A549 (cell line): Measurements from ENCODE around the gene TREM1. TPM values are rescaled to one million over a fixed set of nuclear protein-coding genes. Genes with fewer than 3 reads are reported as not detected.

ENCODE experiments used
- BCL3 ChIP-seq: fragments of >200 bp; sonication (Bioruptor Twin); formaldehyde crosslinking; IDR thresholded peaks from 3 replicates; pipeline ENCODE4 v1.6.1; 2016
- BHLHE40 ChIP-seq: IDR thresholded peaks from 2 replicates; pipeline ENCODE4 v1.6.1; 2012; ENCODE audit warnings: low read depth, low read length, inconsistent platforms
- CBX2 ChIP-seq: fragments of 200-600 bp; sonication (generic); IDR thresholded peaks from 2 replicates; pipeline ENCODE4 v1.6.1; 2016; ENCODE audit warnings: low read depth, mild to moderate bottlenecking, borderline replicate concordance
- CBX8 ChIP-seq: fragments of 200-600 bp; sonication (generic); IDR thresholded peaks from 2 replicates; pipeline ENCODE4 v1.6.1; 2016
- CEBPB ChIP-seq, 2 experiments: fragments of >200 bp in 1 of 2; sonication (Bioruptor Twin) in 1 of 2; formaldehyde crosslinking in 1 of 2; IDR thresholded peaks; 2 replicates each; pipeline ENCODE4 v1.6.1; 2012 to 2016
- CHD2 ChIP-seq: fragments of 150-350 bp; IDR thresholded peaks from 2 replicates; pipeline ENCODE4 v1.6.1; 2014; ENCODE audit warnings: low read length; ENCODE audit not compliant: partially characterized antibody
- CHD4 ChIP-seq: fragments of 200-600 bp; sonication (generic); IDR thresholded peaks from 2 replicates; pipeline ENCODE4 v1.6.1; 2016; ENCODE audit warnings: antibody characterized with exemption, mild to moderate bottlenecking, borderline replicate concordance
- EHF ChIP-seq: fragments of 250-450 bp; sonication (Bioruptor Pico); IDR thresholded peaks from 2 replicates; pipeline ENCODE4 v1.5.0; 2020; ENCODE audit warnings: mild to moderate bottlenecking
- EHMT2 ChIP-seq: fragments of 200-600 bp; sonication (generic); IDR thresholded peaks from 2 replicates; pipeline ENCODE4 v1.6.1; 2016; ENCODE audit warnings: antibody characterized with exemption, low read depth, mild to moderate bottlenecking, moderate library complexity
- ELK1 ChIP-seq: fragments of 150-350 bp; IDR thresholded peaks from 2 replicates; pipeline ENCODE4 v1.6.1; 2014; ENCODE audit warnings: low read depth, mild to moderate bottlenecking, low read length
- EP300 ChIP-seq, 2 experiments: fragments of >200 bp; sonication (Bioruptor Twin); formaldehyde crosslinking; IDR thresholded peaks; 2 replicates in 1 of 2; 3 replicates in 1 of 2; pipeline ENCODE4 v1.6.1; 2016 to 2017
- ESRRA ChIP-seq: fragments of 150-350 bp; IDR thresholded peaks from 2 replicates; pipeline ENCODE4 v1.6.1; 2014; ENCODE audit warnings: mild to moderate bottlenecking, low read length, borderline replicate concordance
- FOSB ChIP-seq: fragments of 250-450 bp; sonication (Bioruptor Pico); IDR thresholded peaks from 2 replicates; pipeline ENCODE4 v1.5.0; 2020; ENCODE audit warnings: mild to moderate bottlenecking, moderate library complexity
- GATA3 ChIP-seq: IDR thresholded peaks from 2 replicates; pipeline ENCODE4 v1.6.1; 2012; ENCODE audit warnings: borderline replicate concordance
- HDAC2 ChIP-seq: fragments of 200-600 bp; sonication (generic); IDR thresholded peaks from 2 replicates; pipeline ENCODE4 v1.6.1; 2016
- HES2 ChIP-seq: fragments of >200 bp; sonication (Bioruptor Twin); formaldehyde crosslinking; IDR thresholded peaks from 2 replicates; pipeline ENCODE4 v1.6.1; 2016
- HEYL ChIP-seq: fragments of 250-450 bp; sonication (Bioruptor Pico); IDR thresholded peaks from 2 replicates; pipeline ENCODE4 v1.8.0; 2021; ENCODE audit warnings: mild to moderate bottlenecking, moderate library complexity
- HOXB13 ChIP-seq: fragments of 250-450 bp; sonication (Bioruptor Pico); IDR thresholded peaks from 2 replicates; pipeline ENCODE4 v1.5.0; 2020; ENCODE audit warnings: low read depth, mild to moderate bottlenecking, moderate library complexity
- JUNB ChIP-seq: fragments of >200 bp; sonication (Bioruptor Twin); formaldehyde crosslinking; IDR thresholded peaks from 2 replicates; pipeline ENCODE4 v1.6.1; 2016
- KDM1A ChIP-seq: fragments of 200-600 bp; sonication (generic); IDR thresholded peaks from 2 replicates; pipeline ENCODE4 v1.6.1; 2016; ENCODE audit warnings: low read depth, mild to moderate bottlenecking
- KDM5A ChIP-seq: fragments of 200-600 bp; sonication (generic); IDR thresholded peaks from 2 replicates; pipeline ENCODE4 v1.6.1; 2016; ENCODE audit warnings: antibody characterized with exemption, mild to moderate bottlenecking
- MAFK ChIP-seq: fragments of 450-650 bp; IDR thresholded peaks from 2 replicates; pipeline ENCODE4 v1.6.1; 2014; ENCODE audit not compliant: partially characterized antibody
- MAZ ChIP-seq: fragments of 150-350 bp; IDR thresholded peaks from 2 replicates; pipeline ENCODE4 v1.6.1; 2014; ENCODE audit warnings: antibody characterized with exemption, low read depth, low read length, borderline replicate concordance
- NPAS2 ChIP-seq: fragments of 250-450 bp; sonication (Bioruptor Pico); IDR thresholded peaks from 2 replicates; pipeline ENCODE4 v1.8.0; 2022; ENCODE audit warnings: mild to moderate bottlenecking, moderate library complexity, borderline replicate concordance
- NR3C1 ChIP-seq: fragments of >200 bp; sonication (Bioruptor Twin); formaldehyde crosslinking; IDR thresholded peaks from 3 replicates; pipeline ENCODE4 v1.6.1; 2017
- PHF8 ChIP-seq: fragments of 200-600 bp; sonication (generic); IDR thresholded peaks from 2 replicates; pipeline ENCODE4 v1.6.1; 2016; ENCODE audit warnings: low read depth, mild to moderate bottlenecking, antibody characterized with exemption, moderate library complexity, borderline replicate concordance
- POLR2AphosphoS2 ChIP-seq: conservative IDR thresholded peaks from 2 replicates; pipeline ENCODE4 v1.6.1; 2012; ENCODE audit warnings: low read length, improper control_type of control experiment, inconsistent platforms
- RAD21 ChIP-seq, 2 experiments: fragments of >200 bp in 1 of 2; sonication (Bioruptor Twin) in 1 of 2; formaldehyde crosslinking in 1 of 2; IDR thresholded peaks in 1 of 2; conservative IDR thresholded peaks in 1 of 2; 2 replicates in 1 of 2; 3 replicates in 1 of 2; pipeline ENCODE4 v1.6.1; 2012 to 2018; ENCODE audit warnings: inconsistent platforms in 1 of 2
- RNF2 ChIP-seq: fragments of 200-600 bp; sonication (generic); IDR thresholded peaks from 2 replicates; pipeline ENCODE4 v1.6.1; 2016; ENCODE audit warnings: low read depth, mild to moderate bottlenecking, antibody characterized with exemption, moderate library complexity, borderline replicate concordance
- SMC3 ChIP-seq: fragments of >200 bp; sonication (Bioruptor Twin); formaldehyde crosslinking; IDR thresholded peaks from 3 replicates; pipeline ENCODE4 v1.6.1; 2018; ENCODE audit warnings: inconsistent platforms
- SREBF2 ChIP-seq: fragments of 450-650 bp; IDR thresholded peaks from 2 replicates; pipeline ENCODE4 v1.6.1; 2014; ENCODE audit warnings: mild to moderate bottlenecking, moderate library complexity
- ZC3H11A ChIP-seq: fragments of 450-650 bp; IDR thresholded peaks from 2 replicates; pipeline ENCODE4 v1.6.1; 2014; ENCODE audit warnings: antibody characterized with exemption, mild to moderate bottlenecking
- ZFP36 ChIP-seq: fragments of 450-650 bp; IDR thresholded peaks from 2 replicates; pipeline ENCODE4 v1.6.1; 2014; ENCODE audit warnings: borderline replicate concordance; ENCODE audit not compliant: partially characterized antibody
- ZSCAN20 ChIP-seq: fragments of 250-450 bp; sonication (Bioruptor Pico); IDR thresholded peaks from 2 replicates; pipeline ENCODE4 v1.8.0; 2022; ENCODE audit warnings: mild to moderate bottlenecking, moderate library complexity
- polyA plus RNA-seq, 4 experiments: library from polyadenylated mRNA; depleted of rRNA in 3 of 4; stranded (reverse); fragments of >200 nt; fragmentation: RNase III in 1 of 4; extraction: RNeasy Plus Mini Kit Qiagen cat#74134 plus additional on column Dnase treatment in 1 of 4; gene quantifications; 2 replicates in 3 of 4; 3 replicates in 1 of 4; pipeline ENCODE4 v1.2.3, GENCODE V29; 2011 to 2017
- TF ChIP-seq, protein P1 (sequence below): fragments of 450-650 bp; IDR thresholded peaks from 2 replicates; pipeline ENCODE4 v1.6.1; 2014; ENCODE audit warnings: antibody characterized with exemption
- TF ChIP-seq, protein P2 (sequence below): fragments of 250-450 bp; sonication (Bioruptor Pico); IDR thresholded peaks from 2 replicates; pipeline ENCODE4 v1.5.0; 2021; ENCODE audit warnings: mild to moderate bottlenecking, moderate library complexity, borderline replicate concordance
- TF ChIP-seq, protein P3 (sequence below): fragments of 250-450 bp; sonication (Bioruptor Pico); IDR thresholded peaks from 2 replicates; pipeline ENCODE4 v1.5.0; 2020; ENCODE audit warnings: low read depth, mild to moderate bottlenecking, moderate library complexity
- TF ChIP-seq, protein P4 (sequence below): IDR thresholded peaks from 2 replicates; pipeline ENCODE4 v1.6.1; 2012

TREM1 gene
- polyA plus RNA-seq, 2 of the 4 experiments (the other 2 are of a cell fraction): not detected

DNA sequence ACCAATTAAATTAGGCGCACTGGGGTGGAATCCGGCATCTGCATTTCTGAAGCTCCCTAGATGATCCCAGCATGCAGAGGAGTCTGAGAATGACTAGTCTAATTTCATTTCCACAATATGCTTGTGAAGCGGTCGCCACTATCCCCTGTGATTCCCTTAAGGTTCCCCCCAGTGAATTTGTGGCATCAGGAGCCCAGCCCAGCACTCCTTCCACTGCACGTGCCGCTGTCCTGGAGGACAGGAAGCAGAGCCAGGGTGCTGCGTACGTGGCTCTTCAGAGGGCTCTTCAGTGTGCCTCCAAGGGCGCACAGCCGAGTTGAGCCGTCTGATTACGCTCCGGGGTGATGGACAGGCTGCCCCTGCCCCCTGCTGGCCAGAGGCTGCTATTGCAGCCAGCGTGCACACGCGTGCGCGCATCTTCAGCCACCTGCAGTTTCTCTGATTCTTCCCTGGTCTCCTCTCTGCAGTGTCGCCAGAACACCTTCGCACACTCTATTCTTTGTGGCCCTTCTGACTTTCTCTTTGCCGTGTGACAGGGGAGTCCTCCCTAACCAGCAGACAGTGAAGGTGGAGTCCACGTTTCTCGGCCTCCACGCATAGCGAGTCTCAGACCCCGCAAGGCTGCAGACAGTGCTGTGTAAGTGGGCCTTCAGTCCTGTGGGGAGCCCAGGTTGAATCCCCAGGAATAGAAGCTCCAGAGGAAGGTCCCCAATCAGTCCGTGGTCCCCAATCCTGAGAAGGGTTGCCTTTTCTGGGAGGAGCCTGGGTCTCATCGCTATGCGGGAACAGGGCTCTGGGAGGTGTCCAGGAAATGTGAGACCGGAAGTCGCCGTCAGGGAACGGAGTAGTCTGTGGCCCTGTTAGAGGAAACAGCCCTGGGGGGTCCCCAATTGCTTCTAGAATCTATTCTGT is 32.4 kb upstream of the TREM1 start (continued):
- TF ChIP-seq SREBF2 (no peak), BHLHE40 (peak; percentile 40; the same call in 1 of the 2 replicates), ZSCAN20 (CRISPR knock-in tag) (no peak), KDM5A (no peak), NR3C1 (no peak), HEYL (CRISPR knock-in tag) (no peak), MAZ (no peak), KDM1A (no peak), ESRRA (no peak), SMC3 (peak; percentile 55), CBX8 (no peak), FOSB (no peak), PHF8 (no peak), HES2 (no peak), HDAC2 (no peak), RAD21 (conservative IDR thresholded peaks at IDR 0.05 in 1 of 2, IDR thresholded peaks at IDR 0.05 in 1 of 2) (peak; percentile 78 to 83), EP300 (IDR thresholded peaks at IDR 0.05) (no peak), RNF2 (no peak), HOXB13 (CRISPR knock-in tag) (no peak), EHMT2 (no peak), EHF (CRISPR knock-in tag) (no peak), POLR2AphosphoS2 (no peak), CBX2 (no peak), BCL3 (no peak), ELK1 (no peak), MAFK (no peak), CHD2 (no peak), JUNB (no peak), NPAS2 (no peak), ZFP36 (no peak), GATA3 (no peak), CEBPB (IDR thresholded peaks at IDR 0.05) (no peak), CHD4 (no peak), ZC3H11A (no peak)
- TF ChIP-seq, protein P1, sequence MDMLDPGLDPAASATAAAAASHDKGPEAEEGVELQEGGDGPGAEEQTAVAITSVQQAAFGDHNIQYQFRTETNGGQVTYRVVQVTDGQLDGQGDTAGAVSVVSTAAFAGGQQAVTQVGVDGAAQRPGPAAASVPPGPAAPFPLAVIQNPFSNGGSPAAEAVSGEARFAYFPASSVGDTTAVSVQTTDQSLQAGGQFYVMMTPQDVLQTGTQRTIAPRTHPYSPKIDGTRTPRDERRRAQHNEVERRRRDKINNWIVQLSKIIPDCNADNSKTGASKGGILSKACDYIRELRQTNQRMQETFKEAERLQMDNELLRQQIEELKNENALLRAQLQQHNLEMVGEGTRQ: no peak
- TF ChIP-seq, protein P2, sequence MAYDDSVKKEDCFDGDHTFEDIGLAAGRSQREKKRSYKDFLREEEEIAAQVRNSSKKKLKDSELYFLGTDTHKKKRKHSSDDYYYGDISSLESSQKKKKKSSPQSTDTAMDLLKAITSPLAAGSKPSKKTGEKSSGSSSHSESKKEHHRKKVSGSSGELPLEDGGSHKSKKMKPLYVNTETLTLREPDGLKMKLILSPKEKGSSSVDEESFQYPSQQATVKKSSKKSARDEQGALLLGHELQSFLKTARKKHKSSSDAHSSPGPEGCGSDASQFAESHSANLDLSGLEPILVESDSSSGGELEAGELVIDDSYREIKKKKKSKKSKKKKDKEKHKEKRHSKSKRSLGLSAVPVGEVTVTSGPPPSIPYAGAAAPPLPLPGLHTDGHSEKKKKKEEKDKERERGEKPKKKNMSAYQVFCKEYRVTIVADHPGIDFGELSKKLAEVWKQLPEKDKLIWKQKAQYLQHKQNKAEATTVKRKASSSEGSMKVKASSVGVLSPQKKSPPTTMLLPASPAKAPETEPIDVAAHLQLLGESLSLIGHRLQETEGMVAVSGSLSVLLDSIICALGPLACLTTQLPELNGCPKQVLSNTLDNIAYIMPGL (CRISPR knock-in tag): no peak
- TF ChIP-seq, protein P3, sequence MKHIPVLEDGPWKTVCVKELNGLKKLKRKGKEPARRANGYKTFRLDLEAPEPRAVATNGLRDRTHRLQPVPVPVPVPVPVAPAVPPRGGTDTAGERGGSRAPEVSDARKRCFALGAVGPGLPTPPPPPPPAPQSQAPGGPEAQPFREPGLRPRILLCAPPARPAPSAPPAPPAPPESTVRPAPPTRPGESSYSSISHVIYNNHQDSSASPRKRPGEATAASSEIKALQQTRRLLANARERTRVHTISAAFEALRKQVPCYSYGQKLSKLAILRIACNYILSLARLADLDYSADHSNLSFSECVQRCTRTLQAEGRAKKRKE: no peak
- TF ChIP-seq, protein P4, sequence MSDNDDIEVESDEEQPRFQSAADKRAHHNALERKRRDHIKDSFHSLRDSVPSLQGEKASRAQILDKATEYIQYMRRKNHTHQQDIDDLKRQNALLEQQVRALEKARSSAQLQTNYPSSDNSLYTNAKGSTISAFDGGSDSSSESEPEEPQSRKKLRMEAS: peak; percentile 54; the same call in 1 of the 2 replicates
